ENCODE results near the gene FBXO47.

The FBXO47 gene

DNA sequence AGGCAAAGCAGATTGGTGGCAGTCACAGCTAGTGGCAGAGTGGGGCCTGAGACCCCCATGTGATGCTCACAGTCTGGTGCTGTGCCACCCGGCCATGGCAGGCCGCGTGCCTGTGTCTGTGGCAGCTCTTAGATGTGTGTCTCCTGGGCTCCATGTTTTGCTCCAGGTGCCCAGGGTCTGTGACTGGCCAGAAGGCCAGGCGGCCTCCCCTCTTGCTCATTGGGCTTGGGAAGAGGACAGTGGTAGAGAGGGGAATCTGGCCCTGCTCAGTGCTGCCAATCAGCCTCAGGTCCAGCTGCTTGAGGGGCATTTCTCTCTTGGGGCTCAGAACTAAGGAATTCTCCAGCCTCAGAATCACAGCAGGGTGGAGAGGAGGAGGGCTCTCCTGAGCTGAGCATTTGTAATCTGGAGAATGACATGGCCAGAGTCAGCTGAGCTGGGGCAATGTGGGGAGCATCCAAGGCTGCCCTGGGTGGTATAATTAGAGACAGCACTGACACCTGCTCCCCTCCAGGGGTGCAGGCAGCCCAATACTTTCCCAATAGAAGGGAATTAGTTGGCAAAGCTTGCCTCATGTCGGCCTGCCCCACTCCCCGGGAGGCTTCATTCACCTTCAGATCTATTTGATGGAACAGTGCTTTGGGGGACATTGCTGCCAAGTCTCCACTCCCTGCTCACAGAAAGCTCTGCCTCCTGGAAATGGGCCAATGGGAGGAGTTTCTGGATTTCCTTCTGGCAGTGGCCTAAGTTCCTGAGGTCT, 44.5 kb downstream of the FBXO47 start (continued):
- no peak for TF ChIP-seq ZBTB7A (tag by site-specific recombination; IDR thresholded peaks at IDR 0.05; ENCODE audit: low read depth)
- TF ChIP-seq ZBTB1 (tag by site-specific recombination; IDR thresholded peaks at IDR 0.05): no peak
- TF ChIP-seq, protein P1, sequence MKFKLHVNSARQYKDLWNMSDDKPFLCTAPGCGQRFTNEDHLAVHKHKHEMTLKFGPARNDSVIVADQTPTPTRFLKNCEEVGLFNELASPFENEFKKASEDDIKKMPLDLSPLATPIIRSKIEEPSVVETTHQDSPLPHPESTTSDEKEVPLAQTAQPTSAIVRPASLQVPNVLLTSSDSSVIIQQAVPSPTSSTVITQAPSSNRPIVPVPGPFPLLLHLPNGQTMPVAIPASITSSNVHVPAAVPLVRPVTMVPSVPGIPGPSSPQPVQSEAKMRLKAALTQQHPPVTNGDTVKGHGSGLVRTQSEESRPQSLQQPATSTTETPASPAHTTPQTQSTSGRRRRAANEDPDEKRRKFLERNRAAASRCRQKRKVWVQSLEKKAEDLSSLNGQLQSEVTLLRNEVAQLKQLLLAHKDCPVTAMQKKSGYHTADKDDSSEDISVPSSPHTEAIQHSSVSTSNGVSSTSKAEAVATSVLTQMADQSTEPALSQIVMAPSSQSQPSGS (tag by site-specific recombination; IDR thresholded peaks at IDR 0.05; ENCODE audit: low read depth): no peak
- TF ChIP-seq, protein P2, sequence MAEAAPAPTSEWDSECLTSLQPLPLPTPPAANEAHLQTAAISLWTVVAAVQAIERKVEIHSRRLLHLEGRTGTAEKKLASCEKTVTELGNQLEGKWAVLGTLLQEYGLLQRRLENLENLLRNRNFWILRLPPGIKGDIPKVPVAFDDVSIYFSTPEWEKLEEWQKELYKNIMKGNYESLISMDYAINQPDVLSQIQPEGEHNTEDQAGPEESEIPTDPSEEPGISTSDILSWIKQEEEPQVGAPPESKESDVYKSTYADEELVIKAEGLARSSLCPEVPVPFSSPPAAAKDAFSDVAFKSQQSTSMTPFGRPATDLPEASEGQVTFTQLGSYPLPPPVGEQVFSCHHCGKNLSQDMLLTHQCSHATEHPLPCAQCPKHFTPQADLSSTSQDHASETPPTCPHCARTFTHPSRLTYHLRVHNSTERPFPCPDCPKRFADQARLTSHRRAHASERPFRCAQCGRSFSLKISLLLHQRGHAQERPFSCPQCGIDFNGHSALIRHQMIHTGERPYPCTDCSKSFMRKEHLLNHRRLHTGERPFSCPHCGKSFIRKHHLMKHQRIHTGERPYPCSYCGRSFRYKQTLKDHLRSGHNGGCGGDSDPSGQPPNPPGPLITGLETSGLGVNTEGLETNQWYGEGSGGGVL (tag by site-specific recombination; IDR thresholded peaks at IDR 0.05): no peak
- TF ChIP-seq ZNF174 (tag by site-specific recombination; IDR thresholded peaks at IDR 0.05): no peak
- no peak for TF ChIP-seq ZNF274 (IDR thresholded peaks at IDR 0.05; ENCODE audit: low read length)
- no peak for TF ChIP-seq ZNF274 (tag by site-specific recombination; IDR thresholded peaks at IDR 0.05; ENCODE audit: borderline replicate concordance)
- TF ChIP-seq SP3 (tag by site-specific recombination; IDR thresholded peaks at IDR 0.05): no peak
- TF ChIP-seq ZNF529 (tag by site-specific recombination; IDR thresholded peaks at IDR 0.05; ENCODE audit: insufficient replicate concordance): no peak
- peak; percentile 96 for TF ChIP-seq GLIS1 (tag by site-specific recombination; IDR thresholded peaks at IDR 0.05)
- no peak for TF ChIP-seq ZNF132 (tag by site-specific recombination; IDR thresholded peaks at IDR 0.05; ENCODE audit: borderline replicate concordance)
- no peak for TF ChIP-seq ZNF175 (tag by site-specific recombination; IDR thresholded peaks at IDR 0.05)
- 0 out of 2 replicates have a peak, but pooled peaks have one; percentile 14 for TF ChIP-seq PATZ1 (tag by site-specific recombination; IDR thresholded peaks at IDR 0.05)
- no peak for TF ChIP-seq ZSCAN23 (tag by site-specific recombination; IDR thresholded peaks at IDR 0.05)
- TF ChIP-seq PRDM1 (tag by site-specific recombination; IDR thresholded peaks at IDR 0.05): no peak
- TF ChIP-seq ZNF202 (tag by site-specific recombination; IDR thresholded peaks at IDR 0.05; ENCODE audit: borderline replicate concordance): no peak
- TF ChIP-seq ZNF133 (tag by site-specific recombination; IDR thresholded peaks at IDR 0.05): no peak
- no peak for TF ChIP-seq BCL6B (tag by site-specific recombination; IDR thresholded peaks at IDR 0.05)
- TF ChIP-seq ZNF19 (tag by site-specific recombination; IDR thresholded peaks at IDR 0.05; ENCODE audit: low read depth): no peak
- TF ChIP-seq HOXA7 (CRISPR knock-in tag; IDR thresholded peaks at IDR 0.05; ENCODE audit: borderline replicate concordance): no peak

Measured in HEK293 (cell line).